Measurements from ENCODE around the gene LRCOL1. TPM values are rescaled to one million over a fixed set of nuclear protein-coding genes. Genes with fewer than 3 reads are reported as not detected.

LRCOL1 gene
- total RNA-seq, 1 experiment from 2014 or later: not detected

GRCh38 chr12:132631666-132632065, 21.3 kb upstream of the LRCOL1 start:
- intact Hi-C loops (cut with micrococcal nuclease; ENCODE audit: unreplicated experiment) (no loop called here), in situ Hi-C loops (cut with HindIII; ENCODE audit: low pct_unique_long_range_greater_than_20kb, low sequenced_read_pairs) (no loop called here)
- Histone ChIP-seq H3K4me1 (ENCODE audit: control insufficient read depth, insufficient read depth, low read length) (no peaks in the 10 kb centered on the region), H3K27me3 (ENCODE audit: control insufficient read depth, insufficient read depth, low read length) (no peaks in the 10 kb centered on the region), H3K27ac (ENCODE audit: low read length) (no peak overlapping the region), H3K4me3 (ENCODE audit: low read depth in 2 of 2, low read length in 2 of 2) (no peak overlapping the region), H3K9me3 (ENCODE audit: control insufficient read depth, insufficient read depth, low read depth, low read length) (no peaks in the 10 kb centered on the region), H3K36me3 (ENCODE audit: control insufficient read depth, insufficient read depth, low read length) (peaks cover 11% of the 10 kb centered on the region)
- no peak for DNase-seq (ENCODE audit: low read depth, low spot score)
- ATAC-seq: no peak
- no TSS peak for BruUV-seq (replicated peaks)
- CTCF ChIA-PET: no interaction called here
- TF ChIP-seq CTCF (IDR thresholded peaks at IDR 0.05) (no peak), POLR2AphosphoS5 (IDR thresholded peaks at IDR 0.05; ENCODE audit: low read depth, low read length) (no peak), SIN3A (IDR thresholded peaks at IDR 0.05; ENCODE audit: borderline replicate concordance, insufficient read depth, low read depth, low read length) (no peak), REST (IDR thresholded peaks at IDR 0.05; ENCODE audit: insufficient read depth in 1 of 2, low read depth in 2 of 2, low read length in 1 of 2) (no peak), TCF7L2 (IDR thresholded peaks at IDR 0.05; ENCODE audit: low read depth, low read length) (no peak)
- POLR2A ChIA-PET: no interaction called here

GRCh38 chr12:132630672-132631071, 20.3 kb upstream of the LRCOL1 start:
- Histone ChIP-seq H3K4me3 (ENCODE audit: low read depth in 2 of 2, low read length in 2 of 2) (no peak overlapping the region), H3K27ac (ENCODE audit: low read length) (no peak overlapping the region), H3K36me3 (ENCODE audit: control insufficient read depth, insufficient read depth, low read length) (peaks cover 9% of the 10 kb centered on the region), H3K27me3 (ENCODE audit: control insufficient read depth, insufficient read depth, low read length) (no peaks in the 10 kb centered on the region), H3K9me3 (ENCODE audit: control insufficient read depth, insufficient read depth, low read depth, low read length) (no peaks in the 10 kb centered on the region), H3K4me1 (ENCODE audit: control insufficient read depth, insufficient read depth, low read length) (no peaks in the 10 kb centered on the region)
- POLR2A ChIA-PET: no interaction called here
- no peak for DNase-seq (ENCODE audit: low read depth, low spot score)
- TF ChIP-seq CTCF (IDR thresholded peaks at IDR 0.05): no peak
- no peak for TF ChIP-seq POLR2AphosphoS5 (IDR thresholded peaks at IDR 0.05; ENCODE audit: low read depth, low read length)
- TF ChIP-seq REST (IDR thresholded peaks at IDR 0.05; ENCODE audit: insufficient read depth in 1 of 2, low read depth in 2 of 2, low read length in 1 of 2): no peak
- no peak for TF ChIP-seq SIN3A (IDR thresholded peaks at IDR 0.05; ENCODE audit: borderline replicate concordance, insufficient read depth, low read depth, low read length)
- TF ChIP-seq TCF7L2 (IDR thresholded peaks at IDR 0.05; ENCODE audit: low read depth, low read length): no peak
- ATAC-seq: no peak
- in situ Hi-C loops (cut with HindIII; ENCODE audit: low pct_unique_long_range_greater_than_20kb, low sequenced_read_pairs) (no loop called here), intact Hi-C loops (cut with micrococcal nuclease; ENCODE audit: unreplicated experiment) (no loop called here)
- BruUV-seq (replicated peaks): no TSS peak
- CTCF ChIA-PET: no interaction called here

Measured in Panc1 (cell line).